Sigmoid colon (tissue), 7 donors: ENCODE results near the gene RPL22. TPM values are rescaled to one million over a fixed set of nuclear protein-coding genes. Genes with fewer than 3 reads are reported as not detected.

Source experiments
- DNase-seq: peaks from one replicate; pipeline ENCODE4 v3.0.0-alpha.2; 2019
- H3K27ac ChIP-seq, 4 donors: fragments of 200-600 bp; sonication (generic); one replicate each; pipeline ENCODE4 v1.5.1; 2016 to 2019; ENCODE audit warnings: mild to moderate bottlenecking in 1 of 4
- H3K27me3 ChIP-seq, 3 donors: fragments of 200-600 bp; sonication (generic); one replicate each; pipeline ENCODE4 v1.5.1; 2019; ENCODE audit warnings: mild to moderate bottlenecking in 1 of 3
- H3K36me3 ChIP-seq, 4 donors: fragments of 200-600 bp; sonication (generic); one replicate each; pipeline ENCODE4 v1.5.1; 2016 to 2019
- H3K4me1 ChIP-seq, 4 donors: fragments of 200-600 bp; sonication (generic); one replicate each; pipeline ENCODE4 v1.5.1; 2017 to 2019
- H3K4me3 ChIP-seq, 4 donors: fragments of 200-600 bp; sonication (generic); one replicate each; pipeline ENCODE4 v1.5.1; 2017 to 2019; ENCODE audit warnings: mild to moderate bottlenecking in 2 of 4, moderate library complexity in 1 of 4
- H3K9me3 ChIP-seq, 4 donors: fragments of 200-600 bp in 3 of 4; sonication (generic) in 3 of 4; one replicate each; pipeline versions ENCODE4 v1.5.1 to v1.6.1; 2013 to 2019
- EP300 ChIP-seq, 4 donors: sonication (generic); formaldehyde crosslinking; IDR thresholded peaks; one replicate each; pipeline ENCODE4 v1.6.1; 2017; ENCODE audit warnings: antibody characterized with exemption in 4 of 4
- POLR2A ChIP-seq, 2 donors: fragments of 450-650 bp; IDR thresholded peaks; one replicate each; pipeline ENCODE4 v1.6.1; 2016; ENCODE audit warnings: antibody characterized with exemption in 2 of 2, mild to moderate bottlenecking in 2 of 2, moderate library complexity in 2 of 2
- POLR2AphosphoS5 ChIP-seq, 4 donors: sonication (generic); formaldehyde crosslinking; IDR thresholded peaks; one replicate each; pipeline ENCODE4 v1.6.1; 2017; ENCODE audit warnings: antibody characterized with exemption in 4 of 4
- WGBS, 2 donors: extraction: QIAGEN DNeasy Blood & Tissue Kit; methylation state at CpG; one replicate each; pipeline ENCODE4 v1.1.7; 2013; 5-methylcytosine and 5-hydroxymethylcytosine counted together
- intact Hi-C: fragments of 100-400 bp; cut with DNase I; formaldehyde crosslinking; loops from one replicate; pipeline ENCODE4 v1.15.1; 2023
- polyA plus RNA-seq, 3 donors: library from polyadenylated mRNA; stranded (reverse); fragments of 200-250 nt; gene quantifications; one replicate each; pipeline ENCODE4 v1.2.3, GENCODE V29; 2013
- total RNA-seq, 4 donors: library from RNA; depleted of rRNA; stranded (reverse); fragments of >200 nt; gene quantifications; one replicate each; pipeline ENCODE4 v1.1.0, GENCODE V29; 2016
- TF ChIP-seq, protein P1 (sequence below), 4 experiments: fragments of 450-650 bp in 3 of 4; fragments of 200-600 bp in 1 of 4; IDR thresholded peaks; one replicate each; pipeline ENCODE4 v1.5.1; 2016 to 2019; ENCODE audit warnings: antibody characterized with exemption in 4 of 4, mild to moderate bottlenecking in 3 of 4, moderate library complexity in 2 of 4
- donor health status: healthy with polysubstance abuse.
- donor health status: Bipolar disorder and iron deficiency.
- donor health status: healthy.

Gene RPL22
- total and polyA plus RNA-seq, 7 donors = 166 to 443 (median 267) TPM

DNA sequence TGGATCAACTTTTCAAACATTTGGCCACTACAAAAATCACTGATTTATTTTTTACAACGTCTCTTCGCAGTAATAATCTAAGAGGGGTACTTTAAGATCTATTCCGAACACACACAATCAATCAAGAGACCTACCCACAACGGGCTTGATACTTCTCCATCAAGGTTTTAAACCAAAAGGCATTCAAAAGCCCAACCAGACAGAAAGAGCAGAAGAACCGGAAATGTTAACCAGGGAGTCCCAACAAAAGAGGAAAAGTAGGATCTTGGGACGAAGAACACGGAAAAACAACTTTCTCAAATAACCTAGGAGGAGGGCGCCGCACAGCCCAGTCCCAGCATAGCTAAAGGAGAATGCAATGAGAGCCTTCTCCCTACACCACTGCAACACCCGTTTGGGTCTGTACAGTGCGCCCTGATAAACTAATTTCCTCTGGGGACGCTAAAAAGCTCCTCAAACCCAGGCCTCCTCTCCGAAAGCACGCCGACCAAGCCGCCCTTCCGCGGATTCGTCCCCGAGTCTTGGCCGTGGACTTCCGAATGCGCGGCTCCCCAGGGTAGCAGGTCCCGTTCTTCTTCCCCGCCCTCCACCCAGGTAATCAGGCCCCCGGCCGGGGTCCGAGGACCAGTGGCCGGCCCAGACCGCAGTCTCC, 623 bp downstream of the RPL22 start:
- Histone ChIP-seq H3K9me3 (no peaks in the 10 kb centered on the region), H3K4me1 (peaks cover 0 to 32% (median 28%) of the 10 kb centered on the region in 4 donors), H3K4me3 (peak overlapping the region; percentile 93 to 100 (median 100)), H3K36me3 (peaks cover 14 to 37% (median 23%) of the 10 kb centered on the region in 4 donors), H3K27me3 (no peaks in the 10 kb centered on the region), H3K27ac (peak overlapping the region; percentile 77 to 85 (median 83))
- DNase-seq = no peak
- intact Hi-C loops = loop anchor here (2.0 to 5.0 kb wide), 2 partner anchors 36 to 206 kb away; partner anchors contain the start of genes ICMT and NPHP4
- 0 to 1% methylated on average over 31 of the region's 31 CpGs for WGBS, 2 donors
- TF ChIP-seq, protein P1, sequence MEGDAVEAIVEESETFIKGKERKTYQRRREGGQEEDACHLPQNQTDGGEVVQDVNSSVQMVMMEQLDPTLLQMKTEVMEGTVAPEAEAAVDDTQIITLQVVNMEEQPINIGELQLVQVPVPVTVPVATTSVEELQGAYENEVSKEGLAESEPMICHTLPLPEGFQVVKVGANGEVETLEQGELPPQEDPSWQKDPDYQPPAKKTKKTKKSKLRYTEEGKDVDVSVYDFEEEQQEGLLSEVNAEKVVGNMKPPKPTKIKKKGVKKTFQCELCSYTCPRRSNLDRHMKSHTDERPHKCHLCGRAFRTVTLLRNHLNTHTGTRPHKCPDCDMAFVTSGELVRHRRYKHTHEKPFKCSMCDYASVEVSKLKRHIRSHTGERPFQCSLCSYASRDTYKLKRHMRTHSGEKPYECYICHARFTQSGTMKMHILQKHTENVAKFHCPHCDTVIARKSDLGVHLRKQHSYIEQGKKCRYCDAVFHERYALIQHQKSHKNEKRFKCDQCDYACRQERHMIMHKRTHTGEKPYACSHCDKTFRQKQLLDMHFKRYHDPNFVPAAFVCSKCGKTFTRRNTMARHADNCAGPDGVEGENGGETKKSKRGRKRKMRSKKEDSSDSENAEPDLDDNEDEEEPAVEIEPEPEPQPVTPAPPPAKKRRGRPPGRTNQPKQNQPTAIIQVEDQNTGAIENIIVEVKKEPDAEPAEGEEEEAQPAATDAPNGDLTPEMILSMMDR (IDR thresholded peaks at IDR 0.05) = no peak
- TF ChIP-seq POLR2AphosphoS5 (IDR thresholded peaks at IDR 0.05) (no peak), EP300 (IDR thresholded peaks at IDR 0.05) (no peak), POLR2A (IDR thresholded peaks at IDR 0.05) (no peak)

DNA sequence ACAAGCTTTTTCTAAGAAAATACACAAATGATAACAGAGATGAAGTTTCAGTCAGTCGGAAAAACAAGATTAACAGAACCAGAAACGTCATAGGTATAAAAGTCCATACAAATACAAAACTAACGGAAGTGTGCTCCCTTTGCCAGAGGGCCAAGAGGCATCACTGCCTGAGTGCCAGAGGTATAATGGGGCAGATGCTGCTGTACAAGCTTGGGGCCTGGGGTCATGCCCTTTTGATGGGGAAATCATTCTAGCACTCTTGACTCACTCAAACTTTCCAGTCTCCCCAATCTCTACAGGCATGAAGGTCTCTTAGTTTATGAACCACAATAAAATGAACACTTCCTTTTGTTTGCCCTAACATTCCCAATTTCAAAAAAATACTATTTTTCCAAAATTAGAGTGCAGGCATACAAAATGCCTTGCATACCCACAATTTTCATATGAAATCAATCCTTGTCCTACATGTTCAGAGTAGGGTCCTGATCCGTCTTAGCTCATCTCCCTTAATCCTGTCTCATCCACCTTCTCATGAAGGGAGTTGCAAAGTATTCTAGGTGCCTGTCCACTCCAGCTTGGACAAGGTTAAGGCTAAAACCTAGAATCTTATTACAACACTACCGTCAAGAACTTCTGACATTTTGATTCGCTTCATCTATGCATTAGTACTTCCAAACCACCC, 1.5 kb downstream of the RPL22 start:
- Histone ChIP-seq H3K27ac (no peak overlapping the region), H3K9me3 (no peaks in the 10 kb centered on the region), H3K36me3 (peaks cover 16 to 46% (median 30%) of the 10 kb centered on the region in 4 donors), H3K27me3 (no peaks in the 10 kb centered on the region), H3K4me3 (peak overlapping the region in 3 of 4 donors; percentile 100), H3K4me1 (peaks cover 0 to 32% (median 28%) of the 10 kb centered on the region in 4 donors)
- WGBS, 2 donors = 42 to 71% methylated on average over 6 of the region's 6 CpGs
- no peak for TF ChIP-seq POLR2A (IDR thresholded peaks at IDR 0.05)
- TF ChIP-seq POLR2AphosphoS5 (IDR thresholded peaks at IDR 0.05) = no peak
- TF ChIP-seq, protein P1 (IDR thresholded peaks at IDR 0.05) = no peak
- no peak for TF ChIP-seq EP300 (IDR thresholded peaks at IDR 0.05)
- DNase-seq = no peak
- intact Hi-C loops = loop anchor here (2.0 to 5.0 kb wide), 2 partner anchors 37 to 206 kb away; partner anchors contain the start of genes ICMT and NPHP4

DNA sequence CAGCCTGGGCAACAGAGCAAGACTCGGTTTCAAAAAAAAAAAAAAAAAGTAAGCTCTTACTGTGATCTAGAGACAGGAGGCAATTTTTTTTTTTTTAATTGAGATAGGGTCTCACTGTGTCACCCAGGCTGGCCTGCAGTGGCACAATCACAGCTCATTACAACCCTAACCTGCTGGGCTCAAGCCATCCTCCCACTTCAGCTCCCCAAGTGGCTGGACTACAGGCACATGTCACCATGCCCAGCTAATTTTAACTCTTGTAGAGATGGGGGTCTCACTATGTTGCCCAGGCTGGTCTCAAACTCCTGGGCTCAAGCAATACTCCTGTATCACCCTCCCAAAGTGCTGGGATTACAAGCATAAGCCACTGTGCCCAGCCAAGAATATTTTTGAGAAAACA, 7.4 kb downstream of the RPL22 start:
- Histone ChIP-seq H3K4me1 (peaks cover 0 to 5% (median 1%) of the 10 kb centered on the region in 4 donors), H3K27ac (no peak overlapping the region)

DNA sequence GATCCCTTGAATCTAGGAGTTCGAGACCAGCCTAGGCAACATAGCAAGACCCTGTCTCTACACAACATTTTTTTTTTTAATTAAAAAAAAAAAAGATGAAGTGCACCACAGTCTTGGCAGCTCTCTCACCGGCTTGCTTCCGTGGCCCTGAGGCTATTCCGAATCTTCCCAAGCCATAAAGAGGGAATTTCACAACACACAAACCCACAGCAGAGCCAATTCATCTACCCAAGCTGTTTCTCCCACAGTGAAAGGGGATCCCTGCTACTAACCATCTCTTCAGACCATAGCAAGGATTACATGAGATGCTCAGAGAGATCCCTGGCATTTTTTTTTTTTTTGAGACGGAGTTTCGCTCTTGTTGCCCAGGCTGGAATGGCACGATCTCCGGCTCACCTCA, 10.9 kb downstream of the RPL22 start:
- Histone ChIP-seq H3K4me3 (no peak overlapping the region), H3K27ac (no peak overlapping the region), H3K4me1 (peaks cover 0 to 7% (median 3%) of the 10 kb centered on the region in 4 donors), H3K27me3 (no peaks in the 10 kb centered on the region), H3K9me3 (no peaks in the 10 kb centered on the region), H3K36me3 (peaks cover 12 to 77% (median 44%) of the 10 kb centered on the region in 4 donors)
- 90 to 91% methylated on average over 8 of the region's 8 CpGs for WGBS, 2 donors
- intact Hi-C loops = no loop called here
- DNase-seq = no peak
- no peak for TF ChIP-seq POLR2A (IDR thresholded peaks at IDR 0.05)
- TF ChIP-seq, protein P1 (IDR thresholded peaks at IDR 0.05) = no peak
- TF ChIP-seq POLR2AphosphoS5 (IDR thresholded peaks at IDR 0.05) = no peak
- TF ChIP-seq EP300 (IDR thresholded peaks at IDR 0.05) = no peak

More for the DNA sequence above, 7.4 kb downstream of the RPL22 start:
- DNase-seq = no peak
- 91 to 100% methylated on average over 1 of the region's 1 CpG for WGBS, 2 donors
- H3K36me3 ChIP-seq = peaks cover 27 to 96% (median 57%) of the 10 kb centered on the region in 4 donors
- H3K9me3 ChIP-seq = no peaks in the 10 kb centered on the region
- TF ChIP-seq, protein P1 (IDR thresholded peaks at IDR 0.05) = no peak
- TF ChIP-seq POLR2AphosphoS5 (IDR thresholded peaks at IDR 0.05) (no peak), POLR2A (IDR thresholded peaks at IDR 0.05) (no peak), EP300 (IDR thresholded peaks at IDR 0.05) (no peak)
- no peaks in the 10 kb centered on the region for H3K27me3 ChIP-seq
- intact Hi-C loops = no loop called here
- H3K4me3 ChIP-seq = no peak overlapping the region
